IPS-18a (cell line): ENCODE data around the gene MSH4.
"Not testable (repeated sequence)": the region's sequence is repeated elsewhere in the genome, so short reads cannot be mapped to it uniquely, and the experiment has no call there.

ENCODE experiments used
- H3K27ac ChIP-seq: one replicate; pipeline ENCODE4 v1.5.1; 2013; ENCODE audit warnings: low read length
- H3K27me3 ChIP-seq: one replicate; pipeline ENCODE4 v1.6.1; 2013; ENCODE audit warnings: mild to moderate bottlenecking, low read length; ENCODE audit not compliant: control insufficient read depth, insufficient read depth
- H3K36me3 ChIP-seq: one replicate; pipeline ENCODE4 v1.6.1; 2013; ENCODE audit warnings: low read depth, low read length; ENCODE audit not compliant: control insufficient read depth
- H3K4me1 ChIP-seq: one replicate; pipeline ENCODE4 v1.6.1; 2013; ENCODE audit warnings: low read depth, low read length; ENCODE audit not compliant: control insufficient read depth
- H3K4me3 ChIP-seq: one replicate; pipeline ENCODE4 v1.5.1; 2013; ENCODE audit warnings: low read length
- H3K9ac ChIP-seq: one replicate; pipeline ENCODE4 v1.6.1; 2013; ENCODE audit warnings: mild to moderate bottlenecking, low read length, moderate library complexity
- H3K9me3 ChIP-seq: one replicate; pipeline ENCODE4 v1.6.1; 2013; ENCODE audit warnings: low read depth, low read length; ENCODE audit not compliant: control insufficient read depth

The MSH4 gene

GRCh38 chr1:75783920-75784319, 12.8 kb upstream of the MSH4 start:
- not testable (repeated sequence) for H3K4me1 ChIP-seq, H3K4me3 ChIP-seq, H3K27ac ChIP-seq, H3K9ac ChIP-seq, H3K27me3 ChIP-seq, H3K9me3 ChIP-seq
- peaks cover 18% of the 10 kb centered on the region for H3K36me3 ChIP-seq

GRCh38 chr1:75785320-75785982, 11.2 kb upstream of the MSH4 start:
- peaks cover 34% of the 10 kb centered on the region for H3K36me3 ChIP-seq
- no peaks in the 10 kb centered on the region for H3K9me3 ChIP-seq
- H3K4me1 ChIP-seq = peaks cover 5% of the 10 kb centered on the region
- peak overlapping the region; percentile 98 for H3K4me3 ChIP-seq
- no peaks in the 10 kb centered on the region for H3K27me3 ChIP-seq
- H3K9ac ChIP-seq = peak overlapping the region; percentile 92
- H3K27ac ChIP-seq = peak overlapping the region; percentile 84

GRCh38 chr1:75785983-75786853, 10.5 kb upstream of the MSH4 start, which contains the start of gene RABGGTB:
RABGGTB (plus strand) TSS chr1:75786256; CDS start chr1:75786272, 16 bp downstream.
- H3K9ac ChIP-seq = peak within 1 kb of the TSS; percentile 92
- no peaks in the 10 kb centered on the region for H3K27me3 ChIP-seq
- peaks cover 41% of the 10 kb centered on the region for H3K36me3 ChIP-seq
- H3K4me3 ChIP-seq = peak within 1 kb of the TSS; percentile 98
- H3K4me1 ChIP-seq = peaks cover 5% of the 10 kb centered on the region
- H3K9me3 ChIP-seq = no peaks in the 10 kb centered on the region
- H3K27ac ChIP-seq = peak within 1 kb of the TSS; percentile 84

- H3K4me1 ChIP-seq = peaks cover 5% of the 10 kb centered on the region
Measured at GRCh38 chr1:75786901-75787493, 9.7 kb upstream of the MSH4 start.

GRCh38 chr1:75787524-75787923, 9.2 kb upstream of the MSH4 start:
- H3K4me3 ChIP-seq = peak overlapping the region; percentile 98
- peak overlapping the region; percentile 92 for H3K9ac ChIP-seq
- H3K27ac ChIP-seq = peak overlapping the region; percentile 15
- peaks cover 54% of the 10 kb centered on the region for H3K36me3 ChIP-seq
- no peaks in the 10 kb centered on the region for H3K27me3 ChIP-seq
- H3K9me3 ChIP-seq = no peaks in the 10 kb centered on the region
- H3K4me1 ChIP-seq = peaks cover 5% of the 10 kb centered on the region

More at GRCh38 chr1:75786901-75787493, 9.7 kb upstream of the MSH4 start:
- no peaks in the 10 kb centered on the region for H3K27me3 ChIP-seq
- H3K9me3 ChIP-seq = no peaks in the 10 kb centered on the region
- peak overlapping the region; percentile 98 for H3K4me3 ChIP-seq
- H3K36me3 ChIP-seq = peaks cover 49% of the 10 kb centered on the region
- peak overlapping the region; percentile 92 for H3K9ac ChIP-seq
- peak overlapping the region; percentile 15 for H3K27ac ChIP-seq

GRCh38 chr1:75789988-75790387, 6.7 kb upstream of the MSH4 start:
- Histone ChIP-seq H3K36me3 (peaks cover 79% of the 10 kb centered on the region), H3K4me3 (peak overlapping the region; percentile 98), H3K27ac (peak overlapping the region; percentile 19), H3K9ac (peak overlapping the region; percentile 92), H3K9me3 (no peaks in the 10 kb centered on the region), H3K27me3 (no peaks in the 10 kb centered on the region), H3K4me1 (peaks cover 5% of the 10 kb centered on the region)

- Histone ChIP-seq H3K9ac (no peak overlapping the region), H3K4me3 (peak overlapping the region; percentile 98), H3K36me3 (peaks cover 89% of the 10 kb centered on the region), H3K27ac (no peak overlapping the region), H3K4me1 (peaks cover 5% of the 10 kb centered on the region), H3K9me3 (no peaks in the 10 kb centered on the region), H3K27me3 (no peaks in the 10 kb centered on the region)
Measured at GRCh38 chr1:75791022-75791421, 5.7 kb upstream of the MSH4 start.

- H3K9ac ChIP-seq = no peak overlapping the region
- no peaks in the 10 kb centered on the region for H3K27me3 ChIP-seq
- H3K36me3 ChIP-seq = peaks cover 94% of the 10 kb centered on the region
- no peaks in the 10 kb centered on the region for H3K9me3 ChIP-seq
- H3K4me3 ChIP-seq = no peak overlapping the region
- H3K27ac ChIP-seq = no peak overlapping the region
- H3K4me1 ChIP-seq = peaks cover 5% of the 10 kb centered on the region
Measured at GRCh38 chr1:75792091-75792490, 4.6 kb upstream of the MSH4 start.

GRCh38 chr1:75794382-75794781, 2.3 kb upstream of the MSH4 start:
- Histone ChIP-seq H3K27me3 (no peaks in the 10 kb centered on the region), H3K4me1 (peaks cover 5% of the 10 kb centered on the region), H3K4me3 (no peak overlapping the region), H3K9ac (no peak overlapping the region), H3K27ac (no peak overlapping the region), H3K36me3 (peaks cover 71% of the 10 kb centered on the region), H3K9me3 (no peaks in the 10 kb centered on the region)

GRCh38 chr1:75795703-75796193, 934 bp upstream of the MSH4 start:
- Histone ChIP-seq H3K9ac (no peak overlapping the region), H3K4me1 (no peaks in the 10 kb centered on the region), H3K36me3 (peaks cover 58% of the 10 kb centered on the region), H3K27me3 (no peaks in the 10 kb centered on the region), H3K9me3 (no peaks in the 10 kb centered on the region), H3K4me3 (no peak overlapping the region), H3K27ac (no peak overlapping the region)

- Histone ChIP-seq H3K27me3 (no peaks in the 10 kb centered on the region), H3K9me3 (no peaks in the 10 kb centered on the region), H3K9ac (no peak overlapping the region), H3K4me1 (no peaks in the 10 kb centered on the region), H3K4me3 (no peak overlapping the region), H3K36me3 (peaks cover 43% of the 10 kb centered on the region), H3K27ac (no peak overlapping the region)
Measured at GRCh38 chr1:75797273-75797588, 549 bp downstream of the MSH4 start.
